Stimulated activated CD8-positive, alpha-beta memory T cell treated with anti-CD3 and anti-CD28 coated beads, Interleukin-2, amount 100 ng/mL, for 1 hour (primary cell): Measurements from ENCODE around the gene FOXC1.

Experiments used
- DNase-seq, 2 donors: peaks; one replicate each; pipeline ENCODE4 v3.0.0-alpha.2; 2020; ENCODE audit warnings: low read depth in 2 of 2

The FOXC1 gene

DNA sequence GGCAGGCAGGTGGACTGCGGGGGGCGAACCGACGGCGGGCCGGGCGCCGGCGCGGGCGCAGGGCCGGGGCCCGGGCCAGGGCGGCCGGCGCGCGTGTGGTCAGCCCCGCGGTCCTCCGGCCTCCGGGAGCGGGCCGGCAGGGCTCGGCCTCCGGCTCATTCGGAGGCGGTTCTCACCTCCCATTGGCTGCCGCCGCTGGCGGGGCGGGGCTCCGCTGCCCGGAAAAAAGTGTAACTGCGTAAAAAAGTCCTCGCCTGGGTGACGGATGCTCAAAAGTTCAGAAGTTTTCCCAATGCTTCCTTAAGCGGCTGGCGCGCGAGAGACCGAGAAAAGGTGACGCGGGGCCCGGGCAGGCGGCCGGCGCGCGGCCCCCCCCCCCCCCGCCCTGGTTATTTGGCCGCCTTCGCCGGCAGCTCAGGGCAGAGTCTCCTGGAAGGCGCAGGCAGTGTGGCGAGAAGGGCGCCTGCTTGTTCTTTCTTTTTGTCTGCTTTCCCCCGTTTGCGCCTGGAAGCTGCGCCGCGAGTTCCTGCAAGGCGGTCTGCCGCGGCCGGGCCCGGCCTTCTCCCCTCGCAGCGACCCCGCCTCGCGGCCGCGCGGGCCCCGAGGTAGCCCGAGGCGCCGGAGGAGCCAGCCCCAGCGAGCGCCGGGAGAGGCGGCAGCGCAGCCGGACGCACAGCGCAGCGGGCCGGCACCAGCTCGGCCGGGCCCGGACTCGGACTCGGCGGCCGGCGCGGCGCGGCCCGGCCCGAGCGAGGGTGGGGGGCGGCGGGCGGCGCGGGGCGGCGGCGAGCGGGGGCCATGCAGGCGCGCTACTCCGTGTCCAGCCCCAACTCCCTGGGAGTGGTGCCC lies at the start of gene FOXC1:
FOXC1 (plus strand) TSS at position 268 of the 849 bp plus-strand sequence; CDS start at position 799, 531 bp downstream.
- DNase-seq = no peak

DNA sequence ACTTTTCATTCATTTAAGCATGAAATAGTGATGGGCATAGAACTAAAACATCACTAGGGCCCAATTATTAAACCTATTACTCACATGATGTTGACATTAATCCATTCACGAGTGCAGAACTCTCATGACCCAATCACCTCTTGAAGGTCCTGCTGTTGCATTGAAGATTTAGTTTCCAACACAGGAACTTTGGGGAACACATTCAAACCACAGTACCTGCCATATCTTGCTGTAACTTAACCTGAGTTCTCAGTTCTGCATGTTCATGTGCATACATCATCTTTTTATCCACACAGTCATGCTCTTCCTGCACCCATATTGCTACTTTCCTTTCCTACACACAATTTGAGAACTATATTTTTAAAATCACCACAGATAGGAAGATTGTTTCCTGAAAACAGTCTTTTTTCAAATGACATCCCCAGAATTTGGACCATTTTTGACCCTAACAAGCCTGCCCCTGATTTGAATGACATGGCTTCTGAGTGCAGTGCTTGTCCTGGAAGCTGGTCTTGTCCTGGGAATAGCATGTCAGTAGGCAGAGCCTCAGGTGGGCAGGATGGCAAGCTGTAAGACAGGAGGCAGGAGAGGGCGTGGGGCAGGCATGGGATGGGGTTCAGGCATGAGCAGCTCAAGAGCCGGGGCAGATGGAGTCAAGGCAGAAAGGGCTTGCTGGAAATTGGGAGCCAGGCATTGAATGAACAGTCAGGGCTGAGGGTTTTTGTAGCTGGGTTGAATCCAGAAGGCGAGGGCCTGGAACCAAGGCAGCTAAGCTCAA lies 49.2 kb upstream of the FOXC1 start:
- no peak for DNase-seq

- no peak for DNase-seq
These were observed 48.4 kb upstream of the FOXC1 start for GRCh38 chr6:1561355-1561754.

GRCh38 chr6:1562171-1562955 lies 47.4 kb upstream of the FOXC1 start:
- DNase-seq = no peak

GRCh38 chr6:1569377-1569776 lies 40.3 kb upstream of the FOXC1 start:
- DNase-seq = no peak

- no peak for DNase-seq
These were observed 38.9 kb upstream of the FOXC1 start for GRCh38 chr6:1570848-1571247.

DNA sequence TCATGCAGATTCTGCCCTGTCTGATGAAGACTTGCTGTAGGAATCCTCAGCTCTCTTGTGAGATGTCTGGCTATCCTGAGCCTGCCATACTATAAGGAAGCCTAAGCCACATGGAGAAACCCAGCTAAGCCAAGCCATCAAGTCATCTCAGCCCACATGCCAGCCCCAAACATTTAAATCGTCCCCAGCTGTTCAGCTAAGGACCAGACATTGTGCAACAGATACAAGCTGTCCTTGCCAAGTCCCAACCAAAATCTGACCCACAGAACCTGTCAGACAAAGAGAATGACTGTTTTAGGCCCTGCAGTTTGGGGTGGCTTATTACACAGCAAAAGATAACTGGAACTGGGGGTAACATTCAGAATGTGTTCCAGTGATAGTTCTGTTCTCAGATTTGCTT lies 36.8 kb upstream of the FOXC1 start:
- no peak for DNase-seq

- no peak for DNase-seq
These were observed 35.5 kb upstream of the FOXC1 start for GRCh38 chr6:1574083-1574761.

DNA sequence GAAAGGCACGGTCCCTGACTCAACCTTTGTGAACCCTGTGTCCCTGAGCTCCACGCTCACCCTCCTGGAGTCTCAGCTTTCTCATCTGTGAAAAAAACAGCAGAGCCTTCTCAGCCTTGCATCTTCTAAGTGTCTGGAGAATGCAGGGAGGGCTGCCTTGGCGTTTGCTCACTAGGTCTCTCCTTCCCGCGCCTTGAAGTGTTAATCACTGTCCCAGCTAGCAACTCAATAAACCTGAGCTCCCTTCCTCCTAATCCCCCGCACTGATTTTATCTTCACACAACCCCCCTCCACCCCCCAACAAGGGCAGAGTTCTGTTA lies 34.9 kb upstream of the FOXC1 start:
- no peak for DNase-seq

GRCh38 chr6:1575210-1576041 lies 34.3 kb upstream of the FOXC1 start:
- no peak for DNase-seq

DNA sequence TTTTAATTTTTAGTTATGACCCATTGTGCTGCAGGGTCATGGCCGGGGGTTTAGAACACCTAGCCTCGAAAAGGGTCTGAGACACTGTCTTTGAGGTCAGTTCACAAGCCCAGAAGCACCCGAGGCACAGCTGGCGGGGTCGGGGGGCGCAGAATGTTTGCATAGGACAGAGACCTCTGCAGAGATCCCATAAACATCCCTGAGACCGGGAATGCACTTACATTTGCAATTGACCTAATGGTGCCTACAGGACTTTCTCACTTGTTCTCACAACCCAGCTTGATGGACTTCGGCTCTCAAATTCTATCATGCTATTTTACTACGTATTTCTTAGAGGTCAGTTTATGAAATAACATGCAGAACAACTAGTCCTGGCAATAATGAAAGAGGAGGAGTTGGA lies 33.5 kb upstream of the FOXC1 start:
- DNase-seq = no peak

GRCh38 chr6:1576711-1577110 lies 33.0 kb upstream of the FOXC1 start:
- no peak for DNase-seq

DNA sequence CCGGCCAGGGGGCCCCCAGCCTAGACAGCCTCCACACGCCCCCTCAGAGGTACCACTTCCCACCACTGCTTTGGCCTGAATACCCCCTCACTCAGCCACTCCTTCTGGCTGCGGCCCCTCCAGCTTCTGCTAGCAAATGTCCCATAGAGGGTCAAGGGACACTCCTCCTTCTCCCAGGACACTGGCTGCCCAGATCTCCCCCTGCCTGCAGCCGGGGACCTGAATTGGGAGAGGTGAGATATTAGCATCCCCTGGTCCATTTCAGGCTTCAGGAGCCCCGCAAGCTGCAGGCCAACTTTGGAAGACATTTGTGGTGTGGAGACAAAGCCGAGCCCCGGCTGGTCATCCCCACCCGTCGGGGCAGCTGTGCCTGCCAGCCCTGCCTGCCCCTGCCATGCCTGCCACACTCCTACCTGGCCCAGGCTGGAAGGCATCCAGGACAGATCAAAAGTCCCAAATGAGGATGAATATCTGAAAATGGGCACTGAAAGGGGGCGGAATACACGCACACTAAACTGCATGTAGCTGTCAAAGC lies 32.5 kb upstream of the FOXC1 start:
- no peak for DNase-seq

DNA sequence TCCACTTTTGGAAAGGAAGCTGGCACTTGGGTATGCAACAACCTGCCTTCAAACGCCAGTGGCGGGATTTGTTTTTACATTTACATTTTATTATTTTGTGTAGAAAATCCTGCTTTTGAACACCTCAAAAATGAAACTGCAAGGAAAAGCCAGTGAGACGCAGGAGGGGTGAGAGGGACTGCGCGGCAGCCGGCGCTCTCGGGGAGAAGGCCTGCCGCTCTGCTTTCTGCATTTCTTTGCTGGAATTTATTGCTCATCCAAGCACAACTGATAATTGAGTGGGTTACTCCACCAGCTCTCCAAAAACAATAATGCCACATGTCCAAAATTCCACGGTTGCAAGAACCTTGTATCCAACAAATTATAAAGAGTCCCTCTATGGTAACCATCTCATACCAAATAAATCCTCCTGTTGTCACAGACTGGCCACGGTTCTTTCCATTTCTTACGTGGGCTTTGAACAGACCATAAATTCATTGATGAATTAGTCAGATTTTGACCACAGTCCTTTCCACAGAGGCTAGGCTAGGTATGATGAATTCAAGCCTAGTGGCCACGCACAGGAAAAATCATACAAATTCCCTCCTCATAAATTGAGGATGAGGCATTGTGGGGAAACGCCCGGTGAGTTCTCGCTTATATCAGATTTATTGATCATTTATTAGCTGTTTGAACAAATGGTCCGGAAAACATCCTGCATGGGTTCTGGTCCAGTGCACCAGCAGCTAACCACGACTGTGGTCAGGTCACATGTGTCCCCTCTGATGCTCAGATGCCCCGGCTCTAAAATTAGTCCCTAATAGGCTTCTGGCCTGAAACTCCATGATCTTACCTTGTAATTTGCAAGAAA lies 31.6 kb upstream of the FOXC1 start:
- no peak for DNase-seq

DNA sequence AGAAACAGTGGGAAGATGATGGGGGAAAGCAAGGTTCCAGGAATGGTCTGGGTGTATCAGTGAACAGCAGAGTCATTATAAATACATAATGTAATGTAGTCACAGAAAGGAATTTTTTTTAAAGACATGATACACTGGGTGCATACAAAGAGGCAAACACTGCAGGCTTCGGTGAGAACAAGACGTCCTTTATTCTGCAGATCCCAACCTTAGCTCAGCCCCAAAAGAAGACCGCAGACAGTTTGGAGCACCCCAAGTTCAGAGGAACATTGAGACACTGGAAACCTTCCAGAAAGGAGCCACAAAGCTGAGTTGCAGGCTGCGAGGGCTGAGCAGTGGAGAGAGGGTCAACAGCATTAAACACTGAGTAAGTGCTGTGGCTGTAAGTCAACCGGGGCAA lies 30.6 kb upstream of the FOXC1 start:
- no peak for DNase-seq

- DNase-seq = no peak
These were observed 29.6 kb upstream of the FOXC1 start for GRCh38 chr6:1580109-1580508.

DNA sequence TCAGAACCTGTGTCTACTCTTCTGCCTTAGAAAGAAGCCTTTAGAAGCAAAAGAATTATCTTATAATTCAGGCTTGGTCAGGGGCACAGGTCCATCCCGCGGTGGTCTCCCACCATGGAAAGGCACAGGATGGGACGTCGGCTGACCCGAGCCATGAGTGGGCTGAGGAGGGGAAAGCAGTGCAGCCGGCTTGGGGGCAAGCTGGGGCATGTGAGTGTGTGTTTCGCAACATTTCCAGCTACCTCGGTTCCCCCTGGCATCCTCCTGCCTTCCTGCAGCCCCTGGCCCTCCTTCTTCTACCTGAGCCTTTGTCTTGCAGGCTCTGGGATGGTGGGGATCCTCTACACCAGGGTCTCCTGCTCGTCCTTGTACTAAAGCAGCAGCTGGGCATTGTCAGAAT lies 29.1 kb upstream of the FOXC1 start:
- no peak for DNase-seq

GRCh38 chr6:1581120-1581991 lies 28.4 kb upstream of the FOXC1 start:
- no peak for DNase-seq

GRCh38 chr6:1584146-1584545 lies 25.6 kb upstream of the FOXC1 start:
- no peak for DNase-seq
